Measurements from ENCODE around the gene GAS2L2.

Gene GAS2L2

DNA sequence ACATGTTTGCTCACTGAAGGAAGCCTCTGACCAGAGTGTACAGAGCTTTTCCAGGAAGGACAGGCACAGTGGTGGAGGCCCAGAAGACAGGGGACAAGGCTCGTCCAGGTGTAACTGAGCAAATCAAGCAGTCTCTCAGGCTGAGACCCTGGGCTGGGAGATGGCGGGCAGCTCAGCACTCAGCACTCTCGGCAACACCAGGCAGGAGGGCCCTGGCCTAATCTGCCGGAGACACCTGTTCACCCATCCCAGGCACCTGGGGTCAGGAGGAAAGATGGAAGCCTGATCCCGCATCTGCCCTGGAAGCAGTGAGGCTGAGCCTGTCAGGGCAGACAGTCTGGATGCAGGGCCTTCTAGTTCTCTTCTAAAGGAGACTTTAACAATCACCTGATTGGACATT lies 16.8 kb downstream of the GAS2L2 start:
- Histone ChIP-seq H3K18ac (ENCODE audit: low read depth in 1 of 2, low read length in 2 of 2) (no peak overlapping the region), H3K79me1 (replicated peaks; ENCODE audit: low read length, poor library complexity, severe bottlenecking) (peaks cover under 1% of the 10 kb centered on the region), H3K14ac (ENCODE audit: low read length in 2 of 2) (no peak overlapping the region), H3K4me1 (ENCODE audit: control insufficient read depth, insufficient read depth, low read depth, low read length) (peaks cover 14% of the 10 kb centered on the region), H3K4me3 (ENCODE audit: insufficient read depth in 1 of 2, low read depth in 1 of 2, low read length in 2 of 2) (no peak overlapping the region), H4K91ac (ENCODE audit: low read length) (no peak overlapping the region), H2BK15ac (ENCODE audit: low read depth, poor library complexity, severe bottlenecking) (no peak overlapping the region), H3K4ac (ENCODE audit: low read depth in 1 of 2, low read length in 2 of 2) (no peak overlapping the region), H2AK5ac (ENCODE audit: low read length, severe bottlenecking) (no peak overlapping the region), H3K23ac (ENCODE audit: low read length in 2 of 2) (no peak overlapping the region), H3K9me3 (ENCODE audit: control insufficient read depth, low read length) (no peaks in the 10 kb centered on the region), H2BK120ac (ENCODE audit: low read depth, low read length) (no peak overlapping the region), H3K4me2 (ENCODE audit: low read length, poor library complexity, severe bottlenecking) (no peak overlapping the region), H4K8ac (ENCODE audit: low read length) (no peak overlapping the region), H2BK5ac (ENCODE audit: low read depth, low read length, poor library complexity, severe bottlenecking) (no peak overlapping the region), H3K36me3 (ENCODE audit: control insufficient read depth in 1 of 2, insufficient read depth in 2 of 2, low read depth in 1 of 2, low read length in 2 of 2) (peaks cover 0 to 2% of the 10 kb centered on the region in 2 experiments), H3K9ac (ENCODE audit: low read length) (no peak overlapping the region), H2BK12ac (ENCODE audit: low read length in 2 of 2) (no peak overlapping the region), H2AFZ (ENCODE audit: low read depth, low read length) (no peak overlapping the region), H3K27ac (ENCODE audit: low read length, poor library complexity, severe bottlenecking) (no peak overlapping the region), H3K27me3 (ENCODE audit: control insufficient read depth in 1 of 2, insufficient read depth in 1 of 2, low read length in 2 of 2) (peaks cover 28 to 66% of the 10 kb centered on the region in 2 experiments)
- no peak for DNase-seq
- 97% methylated on average over 5 of the region's 5 CpGs for WGBS

GRCh38 chr17:35735036-35735805 lies 17.8 kb downstream of the GAS2L2 start:
- Histone ChIP-seq H3K36me3 (ENCODE audit: control insufficient read depth in 1 of 2, insufficient read depth in 2 of 2, low read depth in 1 of 2, low read length in 2 of 2) (peaks cover 0 to 2% of the 10 kb centered on the region in 2 experiments), H3K4me2 (ENCODE audit: low read length, poor library complexity, severe bottlenecking) (no peak overlapping the region), H4K8ac (ENCODE audit: low read length) (no peak overlapping the region), H2BK5ac (ENCODE audit: low read depth, low read length, poor library complexity, severe bottlenecking) (no peak overlapping the region), H2BK15ac (ENCODE audit: low read depth, poor library complexity, severe bottlenecking) (no peak overlapping the region), H3K9me3 (ENCODE audit: control insufficient read depth, low read length) (no peaks in the 10 kb centered on the region), H2AK5ac (ENCODE audit: low read length, severe bottlenecking) (no peak overlapping the region), H3K9ac (ENCODE audit: low read length) (no peak overlapping the region), H3K18ac (ENCODE audit: low read depth in 1 of 2, low read length in 2 of 2) (no peak overlapping the region), H3K23ac (ENCODE audit: low read length in 2 of 2) (no peak overlapping the region), H3K27ac (ENCODE audit: low read length, poor library complexity, severe bottlenecking) (no peak overlapping the region), H3K4me1 (ENCODE audit: control insufficient read depth, insufficient read depth, low read depth, low read length) (peaks cover 13% of the 10 kb centered on the region), H3K14ac (ENCODE audit: low read length in 2 of 2) (no peak overlapping the region), H3K4ac (ENCODE audit: low read depth in 1 of 2, low read length in 2 of 2) (no peak overlapping the region), H2BK12ac (ENCODE audit: low read length in 2 of 2) (no peak overlapping the region), H3K79me1 (replicated peaks; ENCODE audit: low read length, poor library complexity, severe bottlenecking) (peaks cover 2% of the 10 kb centered on the region), H3K4me3 (ENCODE audit: insufficient read depth in 1 of 2, low read depth in 1 of 2, low read length in 2 of 2) (no peak overlapping the region), H2BK120ac (ENCODE audit: low read depth, low read length) (no peak overlapping the region), H2AFZ (ENCODE audit: low read depth, low read length) (no peak overlapping the region), H4K91ac (ENCODE audit: low read length) (no peak overlapping the region), H3K27me3 (ENCODE audit: control insufficient read depth in 1 of 2, insufficient read depth in 1 of 2, low read length in 2 of 2) (peaks cover 18 to 64% of the 10 kb centered on the region in 2 experiments)
- 96% methylated on average over 29 of the region's 29 CpGs for WGBS
- DNase-seq, result no peak

DNA sequence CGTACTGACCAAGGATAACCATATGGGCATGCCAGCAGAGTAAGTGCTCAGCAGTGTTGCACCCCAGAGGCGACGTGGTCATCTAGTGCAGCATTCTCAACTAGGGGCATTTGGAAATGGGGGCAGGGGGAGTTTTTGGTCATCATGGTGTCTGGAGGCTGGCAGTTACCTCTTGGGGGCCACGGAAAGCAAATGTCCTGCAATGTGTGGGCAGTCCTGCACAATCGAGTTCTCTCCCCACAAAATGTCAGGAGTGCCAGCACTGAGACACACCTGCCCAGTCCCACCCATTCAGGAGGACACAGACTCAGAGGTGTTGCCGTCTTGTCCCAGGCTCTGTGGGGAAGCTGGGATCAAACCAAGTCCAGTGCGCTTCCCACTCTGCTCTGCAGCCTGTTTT lies 18.6 kb downstream of the GAS2L2 start:
- Histone ChIP-seq H2BK120ac (ENCODE audit: low read depth, low read length) (no peak overlapping the region), H2BK15ac (ENCODE audit: low read depth, poor library complexity, severe bottlenecking) (no peak overlapping the region), H3K4me1 (ENCODE audit: control insufficient read depth, insufficient read depth, low read depth, low read length) (peaks cover 17% of the 10 kb centered on the region), H3K36me3 (ENCODE audit: control insufficient read depth in 1 of 2, insufficient read depth in 2 of 2, low read depth in 1 of 2, low read length in 2 of 2) (peaks cover 0 to 2% of the 10 kb centered on the region in 2 experiments), H3K9ac (ENCODE audit: low read length) (no peak overlapping the region), H2BK12ac (ENCODE audit: low read length in 2 of 2) (no peak overlapping the region), H3K23ac (ENCODE audit: low read length in 2 of 2) (no peak overlapping the region), H3K14ac (ENCODE audit: low read length in 2 of 2) (no peak overlapping the region), H2AFZ (ENCODE audit: low read depth, low read length) (no peak overlapping the region), H3K4me3 (ENCODE audit: insufficient read depth in 1 of 2, low read depth in 1 of 2, low read length in 2 of 2) (no peak overlapping the region), H4K91ac (ENCODE audit: low read length) (no peak overlapping the region), H2BK5ac (ENCODE audit: low read depth, low read length, poor library complexity, severe bottlenecking) (no peak overlapping the region), H2AK5ac (ENCODE audit: low read length, severe bottlenecking) (no peak overlapping the region), H3K79me1 (replicated peaks; ENCODE audit: low read length, poor library complexity, severe bottlenecking) (peaks cover 2% of the 10 kb centered on the region), H3K27ac (ENCODE audit: low read length, poor library complexity, severe bottlenecking) (no peak overlapping the region), H3K4ac (ENCODE audit: low read depth in 1 of 2, low read length in 2 of 2) (no peak overlapping the region), H3K18ac (ENCODE audit: low read depth in 1 of 2, low read length in 2 of 2) (no peak overlapping the region), H3K4me2 (ENCODE audit: low read length, poor library complexity, severe bottlenecking) (no peak overlapping the region), H3K9me3 (ENCODE audit: control insufficient read depth, low read length) (no peaks in the 10 kb centered on the region), H4K8ac (ENCODE audit: low read length) (no peak overlapping the region), H3K27me3 (ENCODE audit: control insufficient read depth in 1 of 2, insufficient read depth in 1 of 2, low read length in 2 of 2) (peaks cover 10 to 60% of the 10 kb centered on the region in 2 experiments)
- DNase-seq, result no peak
- WGBS, result 96% methylated on average over 7 of the region's 7 CpGs

- DNase-seq, result no peak
- Histone ChIP-seq H2BK12ac (ENCODE audit: low read length in 2 of 2) (no peak overlapping the region), H2AFZ (ENCODE audit: low read depth, low read length) (no peak overlapping the region), H3K4me2 (ENCODE audit: low read length, poor library complexity, severe bottlenecking) (no peak overlapping the region), H2AK5ac (ENCODE audit: low read length, severe bottlenecking) (no peak overlapping the region), H3K27ac (ENCODE audit: low read length, poor library complexity, severe bottlenecking) (no peak overlapping the region), H3K4me3 (ENCODE audit: insufficient read depth in 1 of 2, low read depth in 1 of 2, low read length in 2 of 2) (no peak overlapping the region), H2BK120ac (ENCODE audit: low read depth, low read length) (no peak overlapping the region), H3K36me3 (ENCODE audit: control insufficient read depth in 1 of 2, insufficient read depth in 2 of 2, low read depth in 1 of 2, low read length in 2 of 2) (peaks cover 4 to 8% of the 10 kb centered on the region in 2 experiments), H2BK15ac (ENCODE audit: low read depth, poor library complexity, severe bottlenecking) (no peak overlapping the region), H3K9me3 (ENCODE audit: control insufficient read depth, low read length) (no peaks in the 10 kb centered on the region), H3K23ac (ENCODE audit: low read length in 2 of 2) (no peak overlapping the region), H3K79me1 (replicated peaks; ENCODE audit: low read length, poor library complexity, severe bottlenecking) (peaks cover 7% of the 10 kb centered on the region), H3K4ac (ENCODE audit: low read depth in 1 of 2, low read length in 2 of 2) (no peak overlapping the region), H3K27me3 (ENCODE audit: control insufficient read depth in 1 of 2, insufficient read depth in 1 of 2, low read length in 2 of 2) (peaks cover 0 to 50% of the 10 kb centered on the region in 2 experiments), H3K4me1 (ENCODE audit: control insufficient read depth, insufficient read depth, low read depth, low read length) (peaks cover 22% of the 10 kb centered on the region), H4K8ac (ENCODE audit: low read length) (no peak overlapping the region), H3K18ac (ENCODE audit: low read depth in 1 of 2, low read length in 2 of 2) (no peak overlapping the region), H4K91ac (ENCODE audit: low read length) (no peak overlapping the region), H2BK5ac (ENCODE audit: low read depth, low read length, poor library complexity, severe bottlenecking) (no peak overlapping the region), H3K9ac (ENCODE audit: low read length) (no peak overlapping the region), H3K14ac (ENCODE audit: low read length in 2 of 2) (no peak overlapping the region)
- WGBS, result 94% methylated on average over 6 of the region's 6 CpGs
Measured at GRCh38 chr17:35733366-35733765, 19.7 kb downstream of the GAS2L2 start.

All from mesenchymal stem cell (in vitro differentiated cells and primary cell).